SK-N-SH treated with all-trans-retinoic acid at 6 μM for 48 hours (cell line): Measurements from ENCODE around the gene ARSB.

ENCODE experiments used
- ARNTL ChIP-seq: fragments of 450-650 bp; formaldehyde crosslinking; IDR thresholded peaks from 2 replicates; pipeline ENCODE4 v1.5.0; 2020; ENCODE audit warnings: low read depth, mild to moderate bottlenecking, moderate library complexity, borderline replicate concordance
- CSDC2 ChIP-seq: fragments of 250-450 bp; sonication (Bioruptor Pico); IDR thresholded peaks from 2 replicates; pipeline ENCODE4 v1.5.0; 2020; ENCODE audit warnings: mild to moderate bottlenecking, moderate library complexity
- ESRRG ChIP-seq: fragments of 250-450 bp; sonication (Bioruptor Pico); IDR thresholded peaks from 2 replicates; pipeline ENCODE4 v1.6.1; 2021; ENCODE audit warnings: mild to moderate bottlenecking
- PPARA ChIP-seq: fragments of 250-450 bp; sonication (Bioruptor Pico); IDR thresholded peaks from 2 replicates; pipeline ENCODE4 v1.5.0; 2020; ENCODE audit warnings: mild to moderate bottlenecking, borderline replicate concordance
- RARB ChIP-seq: fragments of 250-450 bp; sonication (Bioruptor Pico); IDR thresholded peaks from 2 replicates; pipeline ENCODE4 v1.8.0; 2021; ENCODE audit warnings: mild to moderate bottlenecking, moderate library complexity
- SNAI2 ChIP-seq: fragments of 250-450 bp; sonication (Bioruptor Pico); IDR thresholded peaks from 2 replicates; pipeline ENCODE4 v1.5.0; 2020; ENCODE audit warnings: mild to moderate bottlenecking, moderate library complexity
- TOX ChIP-seq: fragments of 250-450 bp; sonication (Bioruptor Pico); IDR thresholded peaks from 2 replicates; pipeline ENCODE4 v1.8.0; 2021; ENCODE audit warnings: mild to moderate bottlenecking, moderate library complexity, borderline replicate concordance
- ZFP3 ChIP-seq: fragments of 250-450 bp; sonication (Bioruptor Pico); IDR thresholded peaks from 2 replicates; pipeline ENCODE4 v1.5.0; 2020; ENCODE audit warnings: mild to moderate bottlenecking, moderate library complexity
- TF ChIP-seq, protein P1 (sequence below): fragments of 250-450 bp; sonication (Bioruptor Pico); IDR thresholded peaks from 2 replicates; pipeline ENCODE4 v1.5.1; 2020; ENCODE audit warnings: low read depth, mild to moderate bottlenecking, moderate library complexity
- TF ChIP-seq, protein P2 (sequence below): fragments of 250-450 bp; sonication (Bioruptor Pico); IDR thresholded peaks from 2 replicates; pipeline ENCODE4 v1.5.1; 2021; ENCODE audit warnings: mild to moderate bottlenecking, moderate library complexity
- TF ChIP-seq, protein P3 (sequence below): fragments of 250-450 bp; sonication (Bioruptor Pico); IDR thresholded peaks from 2 replicates; pipeline ENCODE4 v1.8.0; 2020; ENCODE audit warnings: mild to moderate bottlenecking, moderate library complexity, borderline replicate concordance

DNA sequence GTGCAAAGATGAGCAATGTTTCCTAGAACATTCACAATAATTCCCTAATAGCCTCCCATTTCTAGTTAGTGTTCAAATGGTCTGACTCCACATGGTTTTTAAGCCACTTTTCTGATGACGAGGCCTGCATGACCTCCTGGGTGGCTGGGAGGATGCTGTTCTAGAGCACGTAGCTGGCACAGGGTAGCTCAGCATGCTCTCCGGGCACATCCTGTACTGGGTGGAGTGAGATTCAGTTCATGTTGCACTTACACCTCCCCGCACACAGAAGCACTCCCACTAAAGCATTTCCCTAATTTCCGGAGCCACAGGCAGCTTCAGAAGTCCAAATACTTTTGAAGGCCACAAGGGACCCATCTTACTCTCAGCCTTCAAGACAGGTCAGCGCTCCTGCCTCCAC is 176.7 kb downstream of the ARSB start:
- TF ChIP-seq, protein P1, sequence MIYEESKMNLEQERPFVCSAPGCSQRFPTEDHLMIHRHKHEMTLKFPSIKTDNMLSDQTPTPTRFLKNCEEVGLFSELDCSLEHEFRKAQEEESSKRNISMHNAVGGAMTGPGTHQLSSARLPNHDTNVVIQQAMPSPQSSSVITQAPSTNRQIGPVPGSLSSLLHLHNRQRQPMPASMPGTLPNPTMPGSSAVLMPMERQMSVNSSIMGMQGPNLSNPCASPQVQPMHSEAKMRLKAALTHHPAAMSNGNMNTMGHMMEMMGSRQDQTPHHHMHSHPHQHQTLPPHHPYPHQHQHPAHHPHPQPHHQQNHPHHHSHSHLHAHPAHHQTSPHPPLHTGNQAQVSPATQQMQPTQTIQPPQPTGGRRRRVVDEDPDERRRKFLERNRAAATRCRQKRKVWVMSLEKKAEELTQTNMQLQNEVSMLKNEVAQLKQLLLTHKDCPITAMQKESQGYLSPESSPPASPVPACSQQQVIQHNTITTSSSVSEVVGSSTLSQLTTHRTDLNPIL (CRISPR knock-in tag): no peak
- TF ChIP-seq RARB (CRISPR knock-in tag): no peak
- TF ChIP-seq, protein P2, sequence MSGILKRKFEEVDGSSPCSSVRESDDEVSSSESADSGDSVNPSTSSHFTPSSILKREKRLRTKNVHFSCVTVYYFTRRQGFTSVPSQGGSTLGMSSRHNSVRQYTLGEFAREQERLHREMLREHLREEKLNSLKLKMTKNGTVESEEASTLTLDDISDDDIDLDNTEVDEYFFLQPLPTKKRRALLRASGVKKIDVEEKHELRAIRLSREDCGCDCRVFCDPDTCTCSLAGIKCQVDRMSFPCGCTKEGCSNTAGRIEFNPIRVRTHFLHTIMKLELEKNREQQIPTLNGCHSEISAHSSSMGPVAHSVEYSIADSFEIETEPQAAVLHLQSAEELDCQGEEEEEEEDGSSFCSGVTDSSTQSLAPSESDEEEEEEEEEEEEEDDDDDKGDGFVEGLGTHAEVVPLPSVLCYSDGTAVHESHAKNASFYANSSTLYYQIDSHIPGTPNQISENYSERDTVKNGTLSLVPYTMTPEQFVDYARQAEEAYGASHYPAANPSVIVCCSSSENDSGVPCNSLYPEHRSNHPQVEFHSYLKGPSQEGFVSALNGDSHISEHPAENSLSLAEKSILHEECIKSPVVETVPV: no peak
- no peak for TF ChIP-seq SNAI2 (CRISPR knock-in tag)
- no peak for TF ChIP-seq CSDC2 (CRISPR knock-in tag)
- no peak for TF ChIP-seq ARNTL (CRISPR knock-in tag)
- TF ChIP-seq, protein P3, sequence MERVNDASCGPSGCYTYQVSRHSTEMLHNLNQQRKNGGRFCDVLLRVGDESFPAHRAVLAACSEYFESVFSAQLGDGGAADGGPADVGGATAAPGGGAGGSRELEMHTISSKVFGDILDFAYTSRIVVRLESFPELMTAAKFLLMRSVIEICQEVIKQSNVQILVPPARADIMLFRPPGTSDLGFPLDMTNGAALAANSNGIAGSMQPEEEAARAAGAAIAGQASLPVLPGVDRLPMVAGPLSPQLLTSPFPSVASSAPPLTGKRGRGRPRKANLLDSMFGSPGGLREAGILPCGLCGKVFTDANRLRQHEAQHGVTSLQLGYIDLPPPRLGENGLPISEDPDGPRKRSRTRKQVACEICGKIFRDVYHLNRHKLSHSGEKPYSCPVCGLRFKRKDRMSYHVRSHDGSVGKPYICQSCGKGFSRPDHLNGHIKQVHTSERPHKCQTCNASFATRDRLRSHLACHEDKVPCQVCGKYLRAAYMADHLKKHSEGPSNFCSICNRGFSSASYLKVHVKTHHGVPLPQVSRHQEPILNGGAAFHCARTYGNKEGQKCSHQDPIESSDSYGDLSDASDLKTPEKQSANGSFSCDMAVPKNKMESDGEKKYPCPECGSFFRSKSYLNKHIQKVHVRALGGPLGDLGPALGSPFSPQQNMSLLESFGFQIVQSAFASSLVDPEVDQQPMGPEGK: no peak
- TF ChIP-seq TOX (CRISPR knock-in tag): no peak
- no peak for TF ChIP-seq ZFP3 (CRISPR knock-in tag)
- no peak for TF ChIP-seq ESRRG (CRISPR knock-in tag)
- TF ChIP-seq PPARA (CRISPR knock-in tag): no peak
